ENCODE measurements around the gene SLFN5. TPM values are rescaled to one million over a fixed set of nuclear protein-coding genes. Genes with fewer than 3 reads are reported as not detected.
"Not testable (repeated sequence)": the region's sequence is repeated elsewhere in the genome, so short reads cannot be mapped to it uniquely, and the experiment has no call there.

SLFN5 gene
- total RNA-seq, 2 donors from 2014 or later = 7.8 to 8.9 TPM

DNA sequence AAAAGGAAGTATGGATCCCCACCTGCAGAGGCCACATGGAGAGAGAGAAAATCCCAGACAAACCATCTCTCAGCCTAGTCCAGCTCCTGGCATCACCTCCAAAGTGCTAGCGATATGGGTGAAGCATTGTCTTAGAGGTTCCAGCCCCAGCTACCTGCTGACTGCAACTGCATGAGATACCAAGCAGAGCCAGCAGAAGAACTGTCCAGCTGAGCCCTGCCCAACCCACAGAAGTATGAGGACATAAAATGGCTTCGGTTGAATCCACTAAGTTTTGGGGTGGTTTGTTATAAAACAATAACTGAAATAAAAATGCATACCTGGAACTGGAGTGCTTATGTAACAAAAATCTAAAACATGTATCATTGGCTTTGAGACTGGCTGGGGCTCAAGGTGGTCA, 20.4 kb upstream of the SLFN5 start:
- no peak for ATAC-seq
- no peaks in the 10 kb centered on the region for H3K4me1 ChIP-seq
- H3K36me3 ChIP-seq (replicated peaks in 1 of 2; ENCODE audit: insufficient read depth in 1 of 2, low read depth in 2 of 2) = no peaks in the 10 kb centered on the region
- no peak for DNase-seq
- intact Hi-C loops (cut with DNase I) = no loop called here
- H3K27me3 ChIP-seq = no peaks in the 10 kb centered on the region
- TF ChIP-seq, protein P1, sequence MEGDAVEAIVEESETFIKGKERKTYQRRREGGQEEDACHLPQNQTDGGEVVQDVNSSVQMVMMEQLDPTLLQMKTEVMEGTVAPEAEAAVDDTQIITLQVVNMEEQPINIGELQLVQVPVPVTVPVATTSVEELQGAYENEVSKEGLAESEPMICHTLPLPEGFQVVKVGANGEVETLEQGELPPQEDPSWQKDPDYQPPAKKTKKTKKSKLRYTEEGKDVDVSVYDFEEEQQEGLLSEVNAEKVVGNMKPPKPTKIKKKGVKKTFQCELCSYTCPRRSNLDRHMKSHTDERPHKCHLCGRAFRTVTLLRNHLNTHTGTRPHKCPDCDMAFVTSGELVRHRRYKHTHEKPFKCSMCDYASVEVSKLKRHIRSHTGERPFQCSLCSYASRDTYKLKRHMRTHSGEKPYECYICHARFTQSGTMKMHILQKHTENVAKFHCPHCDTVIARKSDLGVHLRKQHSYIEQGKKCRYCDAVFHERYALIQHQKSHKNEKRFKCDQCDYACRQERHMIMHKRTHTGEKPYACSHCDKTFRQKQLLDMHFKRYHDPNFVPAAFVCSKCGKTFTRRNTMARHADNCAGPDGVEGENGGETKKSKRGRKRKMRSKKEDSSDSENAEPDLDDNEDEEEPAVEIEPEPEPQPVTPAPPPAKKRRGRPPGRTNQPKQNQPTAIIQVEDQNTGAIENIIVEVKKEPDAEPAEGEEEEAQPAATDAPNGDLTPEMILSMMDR (IDR thresholded peaks at IDR 0.05) = no peak
- no peak for TF ChIP-seq POLR2A (IDR thresholded peaks at IDR 0.05)
- peaks cover 0 to 7% (median 0%) of the 10 kb centered on the region in 3 donors for H3K9me3 ChIP-seq
- H3K4me3 ChIP-seq = no peak overlapping the region
- H3K27ac ChIP-seq = no peak overlapping the region
- 91 to 100% methylated on average over 2 of the region's 2 CpGs for WGBS, 2 donors

DNA sequence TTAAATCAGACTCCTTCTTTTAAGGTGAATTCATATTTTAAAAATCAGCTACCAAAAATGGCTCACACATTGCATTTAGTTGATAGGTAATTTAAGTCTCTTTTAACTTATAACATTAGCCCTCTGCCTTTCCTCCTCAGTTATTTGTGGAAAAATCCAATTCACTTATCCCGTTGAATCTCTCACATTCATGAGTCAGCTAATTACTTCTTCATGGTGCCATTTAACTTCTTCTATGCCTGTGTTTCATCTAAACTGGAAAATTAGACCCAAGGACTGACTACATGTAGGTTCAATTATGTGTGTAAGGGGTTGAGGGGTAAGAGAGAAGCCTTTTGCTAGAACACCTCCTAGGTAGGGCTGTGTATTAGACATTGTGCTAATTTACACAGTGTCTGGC, 18.4 kb upstream of the SLFN5 start:
- TF ChIP-seq, protein P1 (IDR thresholded peaks at IDR 0.05) = no peak
- no peak for TF ChIP-seq POLR2A (IDR thresholded peaks at IDR 0.05)
- WGBS, 2 donors = 16 to 23% methylated on average over 1 of the region's 1 CpG

DNA sequence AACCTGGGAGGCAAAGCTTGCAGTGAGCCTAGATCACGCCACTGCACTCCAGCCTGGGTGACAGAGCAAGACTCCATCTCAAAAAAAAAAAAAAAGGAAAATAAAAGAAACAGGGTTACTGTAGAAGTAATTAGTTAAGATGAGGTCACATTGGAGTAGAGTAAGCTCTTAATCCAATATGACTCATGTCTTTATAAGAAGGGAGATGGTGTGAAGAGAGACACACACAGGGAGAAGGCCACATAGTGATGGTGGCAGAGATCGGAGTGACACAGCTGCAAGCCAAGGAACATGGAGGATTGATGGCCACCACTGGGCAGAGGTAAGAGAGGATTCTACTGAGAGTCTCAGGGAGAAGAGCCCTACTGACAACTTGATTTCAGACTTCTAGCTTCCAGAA, 15.3 kb upstream of the SLFN5 start:
- Histone ChIP-seq H3K27ac (no peak overlapping the region), H3K27me3 (no peaks in the 10 kb centered on the region), H3K36me3 (replicated peaks in 1 of 2; ENCODE audit: insufficient read depth in 1 of 2, low read depth in 2 of 2) (no peaks in the 10 kb centered on the region), H3K4me3 (no peak overlapping the region), H3K9me3 (peaks cover 0 to 4% (median 0%) of the 10 kb centered on the region in 3 donors), H3K4me1 (no peaks in the 10 kb centered on the region)
- TF ChIP-seq, protein P1 (IDR thresholded peaks at IDR 0.05) = no peak
- no peak for TF ChIP-seq POLR2A (IDR thresholded peaks at IDR 0.05)
- DNase-seq (no peak), ATAC-seq (no peak)
- intact Hi-C loops (cut with DNase I) = no loop called here
- WGBS, 2 donors = 91 to 93% methylated on average over 2 of the region's 2 CpGs

More for the DNA sequence above, 18.4 kb upstream of the SLFN5 start:
- no peaks in the 10 kb centered on the region for H3K4me1 ChIP-seq
- no peak overlapping the region for H3K4me3 ChIP-seq
- no peak for ATAC-seq
- intact Hi-C loops (cut with DNase I) = no loop called here
- H3K36me3 ChIP-seq (replicated peaks in 1 of 2; ENCODE audit: insufficient read depth in 1 of 2, low read depth in 2 of 2) = no peaks in the 10 kb centered on the region
- H3K27me3 ChIP-seq = no peaks in the 10 kb centered on the region
- peaks cover 0 to 7% (median 0%) of the 10 kb centered on the region in 3 donors for H3K9me3 ChIP-seq
- DNase-seq = no peak
- no peak overlapping the region for H3K27ac ChIP-seq

DNA sequence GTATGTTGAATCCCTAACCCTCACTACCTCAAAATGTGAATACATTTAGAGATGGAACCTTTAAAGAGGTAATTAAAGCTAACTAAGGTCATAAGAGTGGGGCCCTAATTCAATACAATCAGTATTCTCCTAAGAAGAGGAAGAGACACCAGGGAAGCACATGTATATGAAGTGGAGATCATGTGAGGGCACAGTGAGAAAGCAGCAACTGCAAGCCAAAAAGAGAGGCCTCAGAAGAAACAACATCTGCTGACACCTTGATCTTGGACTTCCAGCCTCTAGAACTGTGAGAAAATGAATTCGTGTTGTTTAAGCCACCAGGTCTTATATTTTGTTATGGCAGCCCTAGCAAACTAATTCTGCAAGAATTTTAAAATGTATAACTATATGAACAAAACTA, 13.2 kb upstream of the SLFN5 start:
- H3K27ac ChIP-seq = no peak overlapping the region
- H3K9me3 ChIP-seq = no peaks in the 10 kb centered on the region
- no peaks in the 10 kb centered on the region for H3K36me3 ChIP-seq (replicated peaks in 1 of 2; ENCODE audit: insufficient read depth in 1 of 2, low read depth in 2 of 2)
- H3K4me3 ChIP-seq = no peak overlapping the region
- H3K4me1 ChIP-seq = no peaks in the 10 kb centered on the region
- H3K27me3 ChIP-seq = no peaks in the 10 kb centered on the region
- DNase-seq (no peak), ATAC-seq (no peak)
- TF ChIP-seq, protein P1 (IDR thresholded peaks at IDR 0.05) = no peak
- no peak for TF ChIP-seq POLR2A (IDR thresholded peaks at IDR 0.05)
- WGBS, 2 donors = 52 to 79% methylated on average over 1 of the region's 1 CpG
- intact Hi-C loops (cut with DNase I) = no loop called here

DNA sequence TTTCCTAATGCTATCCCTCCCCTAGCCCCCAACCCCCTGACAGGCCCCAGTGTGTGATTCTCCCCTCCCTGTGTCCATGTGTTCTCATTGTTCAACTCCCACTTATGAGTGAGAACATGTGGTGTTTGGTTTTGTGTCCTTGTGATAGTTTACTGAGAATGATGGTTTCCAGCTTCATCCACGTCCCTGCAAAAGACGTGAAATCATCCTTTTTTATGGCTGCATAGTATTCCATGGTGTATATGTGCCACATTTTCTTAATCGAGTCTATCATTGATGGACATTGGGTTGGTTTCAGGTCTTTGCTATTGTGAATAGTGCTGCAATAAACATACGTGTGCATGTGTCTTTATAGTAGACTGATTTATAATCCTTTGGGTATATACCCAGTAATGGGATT, 8.6 kb upstream of the SLFN5 start:
- H3K9me3 ChIP-seq; intact Hi-C loops (cut with DNase I); ATAC-seq; DNase-seq; H3K4me1 ChIP-seq; H3K36me3 ChIP-seq (replicated peaks in 1 of 2; ENCODE audit: insufficient read depth in 1 of 2, low read depth in 2 of 2); H3K27ac ChIP-seq; H3K4me3 ChIP-seq; H3K27me3 ChIP-seq: not testable (repeated sequence)
- 72 to 76% methylated on average over 4 of the region's 4 CpGs for WGBS, 2 donors

Measured in body of pancreas (tissue), 4 donors.